ENCODE measurements around the gene ELFN1. TPM values are rescaled to one million over a fixed set of nuclear protein-coding genes. Genes with fewer than 3 reads are reported as not detected.

Gene ELFN1
- total RNA-seq, 1 donor from 2014 or later = 4.3 TPM

- Histone ChIP-seq H3K36me3 (no peaks in the 10 kb centered on the region), H3K27me3 (peaks cover 43% of the 10 kb centered on the region), H3K4me3 (no peak overlapping the region), H3K4me1 (no peaks in the 10 kb centered on the region), H3K27ac (no peak overlapping the region), H3K9me3 (no peaks in the 10 kb centered on the region)
- no peak for TF ChIP-seq CTCF (IDR thresholded peaks at IDR 0.05)
- DNase-seq (no peak), ATAC-seq (no peak)
- intact Hi-C loops (cut with DNase I) = no loop called here
Measured at GRCh38 chr7:1651891-1652290, 18.2 kb upstream of the ELFN1 start.

- Histone ChIP-seq H3K27me3 (peaks cover 48% of the 10 kb centered on the region), H3K4me1 (no peaks in the 10 kb centered on the region), H3K9me3 (no peaks in the 10 kb centered on the region), H3K36me3 (no peaks in the 10 kb centered on the region), H3K4me3 (no peak overlapping the region), H3K27ac (no peak overlapping the region)
- ATAC-seq = no peak
- intact Hi-C loops (cut with DNase I) = no loop called here
- TF ChIP-seq CTCF (IDR thresholded peaks at IDR 0.05) = no peak
- DNase-seq = no peak
Measured at GRCh38 chr7:1653500-1653899, 16.6 kb upstream of the ELFN1 start.

- H3K9me3 ChIP-seq = no peaks in the 10 kb centered on the region
- no peaks in the 10 kb centered on the region for H3K36me3 ChIP-seq
- no peak for DNase-seq
- intact Hi-C loops (cut with DNase I) = no loop called here
- TF ChIP-seq CTCF (IDR thresholded peaks at IDR 0.05) = no peak
- peaks cover 45% of the 10 kb centered on the region for H3K27me3 ChIP-seq
- no peaks in the 10 kb centered on the region for H3K4me1 ChIP-seq
- no peak for ATAC-seq
- no peak overlapping the region for H3K4me3 ChIP-seq
- H3K27ac ChIP-seq = no peak overlapping the region
Measured at GRCh38 chr7:1654111-1654510, 16.0 kb upstream of the ELFN1 start.

GRCh38 chr7:1654738-1655475, 15.2 kb upstream of the ELFN1 start:
- DNase-seq = no peak
- no peaks in the 10 kb centered on the region for H3K9me3 ChIP-seq

GRCh38 chr7:1659696-1660095, 10.4 kb upstream of the ELFN1 start:
- Histone ChIP-seq H3K27me3 (peaks cover 65% of the 10 kb centered on the region), H3K27ac (no peak overlapping the region), H3K4me3 (no peak overlapping the region), H3K4me1 (peaks cover 4% of the 10 kb centered on the region), H3K9me3 (no peaks in the 10 kb centered on the region), H3K36me3 (no peaks in the 10 kb centered on the region)
- no peak for DNase-seq
- no peak for TF ChIP-seq CTCF (IDR thresholded peaks at IDR 0.05)
- ATAC-seq = no peak
- intact Hi-C loops (cut with DNase I) = no loop called here

More at GRCh38 chr7:1654738-1655475, 15.2 kb upstream of the ELFN1 start:
- no peaks in the 10 kb centered on the region for H3K4me1 ChIP-seq
- no peaks in the 10 kb centered on the region for H3K36me3 ChIP-seq
- no peak for ATAC-seq
- intact Hi-C loops (cut with DNase I) = no loop called here
- H3K27ac ChIP-seq = no peak overlapping the region
- H3K4me3 ChIP-seq = no peak overlapping the region
- H3K27me3 ChIP-seq = peaks cover 40% of the 10 kb centered on the region
- TF ChIP-seq CTCF (IDR thresholded peaks at IDR 0.05) = no peak
